ENCODE data around the gene OR6C2.
"Not testable (repeated sequence)": the region's sequence is repeated elsewhere in the genome, so short reads cannot be mapped to it uniquely, and the experiment has no call there.

Gene OR6C2

GRCh38 chr12:55443776-55444175 lies at the start of gene OR6C2:
Gene OR6C2 (plus strand): TSS chr12:55444076. CDS start chr12:55452214, 8,138 bp downstream.
- DNase-seq, result no peak

GRCh38 chr12:55396326-55396725 lies 47.5 kb upstream of the OR6C2 start:
- no peak for DNase-seq

GRCh38 chr12:55400229-55400628 lies 43.6 kb upstream of the OR6C2 start, which contains the start of gene OR6C65:
Gene OR6C65 (plus strand): TSS chr12:55400529. CDS start chr12:55400529, 0 bp downstream.
- no peak for DNase-seq

GRCh38 chr12:55407866-55408265 lies 36.0 kb upstream of the OR6C2 start:
- DNase-seq, result no peak

DNA sequence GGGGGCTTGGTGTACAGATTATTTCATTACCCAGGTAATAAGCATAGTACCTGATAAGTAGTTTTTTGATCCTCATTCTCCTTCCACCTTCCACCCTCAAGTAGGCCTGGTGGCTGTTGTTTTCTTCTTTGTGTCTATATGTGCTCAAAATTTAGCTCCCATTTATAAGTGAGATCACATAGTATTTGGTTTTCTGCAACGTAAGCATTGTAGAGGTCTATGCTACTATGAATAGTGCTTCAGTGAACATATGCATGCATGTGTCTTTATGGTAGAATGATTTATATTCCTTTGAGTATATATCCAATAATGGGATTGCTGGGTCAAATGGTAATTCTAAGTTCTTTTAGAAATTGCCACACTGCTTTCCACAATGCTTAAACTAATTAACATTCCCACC lies 34.7 kb upstream of the OR6C2 start:
- not testable (repeated sequence) for DNase-seq

GRCh38 chr12:55412138-55412537 lies 31.7 kb upstream of the OR6C2 start:
- not testable (repeated sequence) for DNase-seq

DNA sequence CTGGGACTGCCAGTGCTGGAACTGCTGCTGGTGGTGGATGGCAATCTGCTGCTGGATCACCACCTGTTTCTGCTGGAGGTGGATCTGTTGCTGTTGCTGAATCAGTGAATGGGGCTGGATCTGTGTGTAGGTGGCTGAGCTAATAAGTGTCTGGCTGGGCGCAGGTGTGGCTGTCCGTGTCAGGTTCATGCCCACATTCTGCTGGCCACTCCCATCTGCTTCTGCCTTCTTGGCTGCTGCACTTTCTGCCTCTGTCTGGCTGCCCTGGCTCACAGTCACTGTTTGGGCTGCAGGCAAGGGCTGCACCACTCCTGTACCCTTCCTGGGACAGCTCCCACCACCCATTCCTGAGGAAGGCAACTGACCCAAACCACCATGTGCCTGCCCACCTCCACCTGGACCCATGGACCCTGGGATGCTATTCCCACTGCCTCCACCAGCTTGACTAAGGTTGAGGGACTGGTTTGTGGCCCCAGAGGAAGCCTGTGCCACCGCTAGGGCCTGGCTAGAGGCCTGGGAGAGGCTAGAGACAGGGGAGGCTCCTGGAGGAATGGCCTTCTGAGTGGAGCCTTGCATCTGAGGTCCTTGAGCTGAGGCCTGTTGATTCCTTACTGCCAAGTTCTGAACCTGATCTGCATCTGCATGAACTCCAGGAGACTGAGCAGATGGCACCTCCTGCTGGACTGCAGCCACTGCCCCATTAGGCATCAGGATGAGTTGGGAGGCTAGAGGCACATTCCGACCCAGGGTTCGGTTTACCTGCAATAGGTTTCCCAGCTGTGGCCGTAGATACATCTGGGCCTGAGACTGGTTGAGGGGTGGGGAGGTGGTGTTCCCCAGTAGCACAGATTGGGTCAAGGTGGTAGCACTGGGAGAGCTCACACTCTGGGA lies 30.1 kb upstream of the OR6C2 start:
- not testable (repeated sequence) for DNase-seq

DNA sequence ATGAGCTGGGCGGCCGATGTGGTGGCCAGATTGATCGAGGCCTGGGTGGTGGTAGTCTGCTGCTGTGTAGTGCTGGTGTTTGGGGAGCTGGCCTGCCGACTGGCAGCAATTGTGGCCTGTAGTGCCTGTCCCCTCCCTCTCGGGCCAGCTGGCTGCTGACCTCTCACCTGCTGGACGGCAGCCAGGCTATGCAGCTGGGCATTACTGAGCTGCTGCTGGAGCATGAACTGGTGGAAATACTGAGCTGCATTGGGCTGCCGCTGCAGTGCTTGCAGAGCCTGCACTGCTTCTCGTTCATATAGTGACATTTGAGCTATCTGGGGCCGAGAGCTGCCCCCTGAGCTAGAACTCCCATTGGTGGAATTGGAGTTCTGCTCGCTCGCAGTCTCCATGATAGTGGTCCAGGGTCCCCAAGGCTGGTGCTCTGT lies 29.5 kb upstream of the OR6C2 start:
- not testable (repeated sequence) for DNase-seq

GRCh38 chr12:55414889-55415288 lies 29.0 kb upstream of the OR6C2 start:
- not testable (repeated sequence) for DNase-seq

DNA sequence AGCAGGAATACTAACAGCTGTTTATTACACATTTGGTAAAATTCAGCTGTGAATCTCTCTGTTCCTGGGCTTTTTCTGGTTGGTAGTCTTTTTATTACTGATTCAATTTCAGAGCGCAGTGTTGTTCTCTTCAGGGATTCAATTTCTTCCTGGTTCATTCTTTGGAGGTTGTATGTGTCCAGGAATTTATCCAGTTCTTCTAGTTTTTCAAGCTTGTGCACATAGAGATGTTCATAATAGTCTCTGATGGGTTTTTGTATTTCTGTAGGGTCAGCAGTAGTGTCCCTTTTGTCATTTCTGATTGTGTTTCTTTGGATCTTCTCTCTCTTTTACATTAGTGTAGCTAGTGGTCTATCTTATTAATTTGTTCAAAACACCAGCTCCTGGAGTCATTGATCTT lies 26.9 kb upstream of the OR6C2 start:
- DNase-seq, result no peak

DNA sequence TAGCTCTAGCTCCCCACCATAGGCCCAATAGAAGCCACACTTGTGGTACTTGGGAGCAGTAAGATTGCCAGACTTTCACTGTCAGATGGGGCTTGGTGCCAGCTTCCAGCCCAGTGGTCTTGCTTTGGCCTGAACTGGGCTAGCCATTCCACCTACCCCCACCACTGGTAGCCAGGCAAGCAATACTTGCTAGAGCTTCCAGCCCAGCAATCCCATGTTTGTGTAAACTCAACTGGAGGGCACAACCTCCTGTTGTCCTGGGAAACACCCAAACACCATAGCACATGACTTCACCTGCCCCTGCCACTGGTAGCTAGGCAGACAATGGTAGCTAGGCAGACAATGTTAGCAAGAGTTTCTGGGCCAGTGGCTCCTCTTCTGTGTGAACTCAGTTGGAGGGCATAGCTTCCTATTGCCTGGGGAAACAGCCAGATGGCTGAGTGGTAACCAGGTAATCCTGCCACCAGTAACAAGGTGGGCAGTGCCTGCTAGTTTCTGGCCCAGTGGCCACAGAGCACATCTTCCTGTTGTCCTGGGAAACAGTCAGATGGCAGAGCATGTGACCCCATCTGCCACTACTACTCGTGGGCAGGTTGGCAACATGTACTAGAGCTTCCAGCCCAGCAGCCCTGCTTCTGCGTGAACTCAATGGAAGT lies 23.4 kb upstream of the OR6C2 start:
- no peak for DNase-seq

DNA sequence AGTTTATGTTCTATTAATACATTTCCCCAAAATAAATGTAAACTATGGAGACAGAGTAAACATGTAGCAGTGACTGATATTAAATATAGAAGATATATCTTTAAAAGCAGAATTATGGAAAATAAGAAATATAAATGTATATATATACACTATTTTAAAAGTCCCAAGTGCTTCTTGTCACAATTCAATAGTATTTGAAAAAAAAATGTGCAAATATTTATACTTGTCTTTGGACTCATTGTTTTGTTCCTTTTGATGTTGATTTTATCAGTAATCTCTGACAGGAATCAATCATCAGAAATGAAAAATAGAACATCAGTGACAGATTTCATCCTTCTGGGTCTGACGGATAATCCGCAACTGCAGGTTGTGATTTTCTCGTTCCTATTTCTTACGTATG lies 17.9 kb upstream of the OR6C2 start, which contains the start of gene OR6C76:
OR6C76 (plus strand) TSS at position 301 of the 400 bp plus-strand sequence; CDS start at position 301, 0 bp downstream.
- DNase-seq, result no peak

- no peak for DNase-seq
Measured at GRCh38 chr12:55428331-55429243, 15.3 kb upstream of the OR6C2 start.

GRCh38 chr12:55441233-55441632 lies 2.6 kb upstream of the OR6C2 start:
- not testable (repeated sequence) for DNase-seq

DNA sequence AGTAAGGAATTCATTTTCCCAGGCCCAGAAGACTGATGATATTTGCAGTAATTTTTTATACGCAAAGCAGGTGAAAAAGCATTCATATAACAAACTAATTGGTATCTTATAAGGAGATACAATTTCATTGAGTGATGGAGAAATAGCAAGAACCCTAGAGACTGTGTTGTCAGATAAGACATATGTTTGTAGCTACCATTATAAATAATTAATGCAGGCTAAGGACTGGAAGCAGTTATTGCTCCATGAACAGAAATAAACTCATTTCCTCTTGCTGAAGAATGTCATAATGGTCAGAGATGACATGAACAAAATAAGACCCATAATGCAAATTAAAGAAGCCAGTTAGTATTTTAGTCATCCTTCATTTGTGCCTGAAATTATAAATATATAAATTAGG lies 1.5 kb downstream of the OR6C2 start:
- no peak for DNase-seq

DNA sequence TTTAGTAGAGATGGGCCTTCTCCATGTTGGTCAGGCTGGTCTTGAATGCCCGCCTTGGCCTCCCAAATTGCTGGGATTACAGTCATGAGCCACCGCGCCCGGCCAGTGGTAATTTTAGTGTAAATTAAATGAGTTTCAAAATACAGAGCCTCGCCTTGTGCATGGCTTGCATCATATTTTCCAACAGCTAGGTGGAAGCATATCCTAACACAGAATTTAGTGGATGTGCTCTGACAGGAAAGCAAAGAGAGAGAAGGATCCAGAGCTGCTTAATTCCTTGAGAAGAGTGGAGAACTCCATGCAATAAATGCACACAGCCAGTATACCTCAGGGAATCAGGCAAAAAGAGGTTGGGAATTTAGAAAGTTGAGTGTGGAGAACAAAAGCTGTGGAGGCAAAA lies 2.5 kb downstream of the OR6C2 start:
- no peak for DNase-seq

DNA sequence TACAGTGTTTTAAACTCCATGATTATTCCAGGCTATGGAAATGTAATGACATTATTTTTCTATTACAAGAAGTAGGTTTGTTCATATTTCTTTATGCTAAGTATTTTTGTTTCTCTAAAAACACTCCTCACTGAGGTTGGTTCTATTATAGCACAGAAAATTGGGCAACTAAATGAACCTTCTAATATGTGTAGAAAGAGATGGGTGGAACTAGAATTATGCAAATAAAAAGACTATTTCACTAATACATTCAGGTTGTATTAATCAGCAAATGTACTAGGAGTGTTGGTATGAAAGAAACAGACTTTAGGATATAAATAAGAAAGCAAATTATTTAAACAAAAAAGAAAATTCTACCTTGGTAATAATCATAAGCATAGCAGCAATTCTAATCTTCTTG lies 4.9 kb downstream of the OR6C2 start:
- DNase-seq, result no peak

- DNase-seq, result not testable (repeated sequence)
Measured at GRCh38 chr12:55464926-55465325, 21.1 kb downstream of the OR6C2 start.

- no peak for DNase-seq
Measured at GRCh38 chr12:55467836-55468235, 24.0 kb downstream of the OR6C2 start.

GRCh38 chr12:55469291-55469690 lies 25.4 kb downstream of the OR6C2 start:
- DNase-seq, result no peak

DNA sequence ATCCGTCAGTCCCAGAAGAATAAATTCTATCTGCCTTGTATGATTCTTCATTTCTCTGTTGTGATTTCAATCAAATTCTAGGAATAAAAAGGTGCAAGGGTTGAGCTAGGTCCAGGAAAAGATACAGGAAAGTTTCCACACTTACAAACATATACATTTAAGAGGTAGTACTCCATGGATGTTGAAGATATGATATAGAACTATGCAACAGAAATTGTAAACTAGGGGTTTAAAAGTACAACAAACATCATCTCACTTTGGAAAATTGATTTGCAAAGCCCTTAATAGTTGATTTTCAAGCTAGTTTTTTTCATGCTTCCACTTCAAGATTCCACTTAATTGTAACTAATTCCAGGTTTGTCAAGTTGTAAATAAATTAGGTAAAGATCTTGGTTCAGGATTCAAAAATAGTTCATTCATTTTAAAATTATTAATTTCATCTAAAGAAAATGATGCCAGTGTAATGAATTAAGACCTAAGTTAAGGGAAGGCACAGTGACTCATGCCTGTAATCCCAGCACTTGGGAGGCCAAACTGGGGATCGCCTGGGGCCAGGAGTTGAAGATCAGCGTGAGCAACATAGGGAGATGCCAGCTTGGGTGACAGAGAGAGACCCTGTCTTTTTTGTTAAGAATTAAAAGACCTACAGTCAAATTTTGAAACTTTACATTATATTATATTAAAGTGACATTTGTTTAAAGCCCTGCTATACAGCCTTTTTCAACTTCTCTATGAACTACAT lies 26.4 kb downstream of the OR6C2 start, which contains the start of gene OR6C70:
OR6C70 (minus strand) TSS at position 51 of the 742 bp plus-strand sequence; CDS start at position 51, 0 bp downstream.
- DNase-seq, result no peak

GRCh38 chr12:55472264-55472663 lies 28.4 kb downstream of the OR6C2 start:
- no peak for DNase-seq
